HepG2 (cell line): ENCODE measurements around the gene SETD5. TPM values are rescaled to one million over a fixed set of nuclear protein-coding genes. Genes with fewer than 3 reads are reported as not detected.

Experiments used
- ASH2L ChIP-seq: fragments of 300-600, 200-600 bp; sonication (generic); IDR thresholded peaks from 2 replicates; pipeline ENCODE4 v1.7.0; 2017; ENCODE audit warnings: low read depth, mild to moderate bottlenecking, moderate library complexity, mixed read lengths, low read length; ENCODE audit not compliant: insufficient read length
- EEA1 ChIP-seq: sonication (generic); formaldehyde crosslinking; IDR thresholded peaks from 2 replicates; pipeline ENCODE4 v1.5.1; 2020; ENCODE audit warnings: mild to moderate bottlenecking, missing genetic modification reagents, borderline replicate concordance
- MBD4 ChIP-seq: IDR thresholded peaks from 2 replicates; pipeline ENCODE4 v1.6.1; 2012; ENCODE audit warnings: low read length, inconsistent platforms, borderline replicate concordance
- MED8 ChIP-seq: sonication (generic); formaldehyde crosslinking; IDR thresholded peaks from 2 replicates; pipeline ENCODE4 v1.8.1; 2023; ENCODE audit warnings: mild to moderate bottlenecking, missing genetic modification reagents; ENCODE audit not compliant: insufficient replicate concordance
- PLSCR1 ChIP-seq: sonication (generic); formaldehyde crosslinking; IDR thresholded peaks from 2 replicates; pipeline ENCODE4 v1.5.0; 2020; ENCODE audit warnings: missing genetic modification reagents, mild to moderate bottlenecking, borderline replicate concordance
- SNRNP70 ChIP-seq: fragments of 200-400 bp; formaldehyde crosslinking; IDR thresholded peaks from 2 replicates; pipeline ENCODE4 v1.6.1; 2017; ENCODE audit warnings: mild to moderate bottlenecking, low read depth, low read length, moderate library complexity
- TFDP1 ChIP-seq: IDR thresholded peaks from 2 replicates; pipeline ENCODE4 v1.6.1; 2016; ENCODE audit warnings: missing compliant biosample characterization, missing genetic modification reagents, borderline replicate concordance
- TGIF2 ChIP-seq: IDR thresholded peaks from 2 replicates; pipeline ENCODE4 v1.6.1; 2016; ENCODE audit warnings: control low read depth, missing compliant biosample characterization
- TMF1 ChIP-seq: sonication (generic); formaldehyde crosslinking; IDR thresholded peaks from 2 replicates; pipeline ENCODE4 v1.8.1; 2022; ENCODE audit warnings: low read depth, missing genetic modification reagents
- UBTF ChIP-seq: sonication (generic); formaldehyde crosslinking; IDR thresholded peaks from 2 replicates; pipeline ENCODE4 v1.4.0; 2020; ENCODE audit warnings: mild to moderate bottlenecking, missing genetic modification reagents
- USF2 ChIP-seq, 2 experiments: sonication (generic) in 1 of 2; formaldehyde crosslinking in 1 of 2; IDR thresholded peaks; 2 replicates each; pipeline versions ENCODE4 v1.5.1 to v1.6.1; 2011 to 2020; ENCODE audit warnings: borderline replicate concordance in 1 of 2, low read depth in 1 of 2, low read length in 1 of 2, mild to moderate bottlenecking in 1 of 2, missing genetic modification reagents in 1 of 2, moderate library complexity in 1 of 2
- ZMYM3 ChIP-seq: sonication (generic); formaldehyde crosslinking; IDR thresholded peaks from 2 replicates; pipeline ENCODE4 v1.5.1; 2020; ENCODE audit warnings: mild to moderate bottlenecking, missing genetic modification reagents
- ZNF205 ChIP-seq: IDR thresholded peaks from 2 replicates; pipeline ENCODE4 v1.6.1; 2018; ENCODE audit warnings: missing biosample characterization, missing genetic modification reagents
- ZNF335 ChIP-seq: sonication (generic); formaldehyde crosslinking; IDR thresholded peaks from 2 replicates; pipeline ENCODE4 v1.4.0; 2020; ENCODE audit warnings: missing genetic modification reagents
- ZNF350 ChIP-seq: sonication (generic); formaldehyde crosslinking; IDR thresholded peaks from 2 replicates; pipeline ENCODE4 v1.4.0; 2020; ENCODE audit warnings: mild to moderate bottlenecking, low read depth, missing genetic modification reagents, borderline replicate concordance
- ZNF383 ChIP-seq: sonication (generic); formaldehyde crosslinking; IDR thresholded peaks from 2 replicates; pipeline ENCODE4 v1.4.0; 2020; ENCODE audit warnings: missing genetic modification reagents, mild to moderate bottlenecking, borderline replicate concordance
- ZNF549 ChIP-seq: sonication (generic); formaldehyde crosslinking; IDR thresholded peaks from 2 replicates; pipeline ENCODE4 v1.5.0; 2020; ENCODE audit warnings: missing genetic modification reagents
- ZNF563 ChIP-seq: sonication (generic); formaldehyde crosslinking; IDR thresholded peaks from 2 replicates; pipeline ENCODE4 v1.8.0; 2022; ENCODE audit warnings: mild to moderate bottlenecking, moderate library complexity, missing genetic modification reagents
- ZNF572 ChIP-seq: sonication (generic); formaldehyde crosslinking; IDR thresholded peaks from 2 replicates; pipeline ENCODE4 v1.5.1; 2020; ENCODE audit warnings: mild to moderate bottlenecking, missing genetic modification reagents
- ZNF614 ChIP-seq: IDR thresholded peaks from 2 replicates; pipeline ENCODE4 v1.6.1; 2018; ENCODE audit warnings: missing biosample characterization, missing genetic modification reagents, inconsistent platforms, borderline replicate concordance
- ZNF678 ChIP-seq: sonication (generic); formaldehyde crosslinking; IDR thresholded peaks from 2 replicates; pipeline ENCODE4 v1.4.0; 2020; ENCODE audit warnings: mild to moderate bottlenecking, missing genetic modification reagents
- ZSCAN31 ChIP-seq: sonication (generic); formaldehyde crosslinking; IDR thresholded peaks from 2 replicates; pipeline ENCODE4 v1.5.0; 2020; ENCODE audit warnings: low read depth, mild to moderate bottlenecking, missing genetic modification reagents
- polyA plus RNA-seq, 8 experiments: library from polyadenylated mRNA; depleted of rRNA in 3 of 8; stranded (reverse) in 7 of 8; unstranded in 1 of 8; fragments of >200 nt; fragmentation: Illumina TruSeq in 4 of 8; extraction: Trizol in 4 of 8; gene quantifications; 2 replicates each; pipeline versions ENCODE4 v1.2.1 to v1.2.3, GENCODE V29; 2011 to 2016; ENCODE audit warnings: low read depth in 4 of 8, missing spikeins in 1 of 8, mixed read lengths in 1 of 8; ENCODE audit not compliant: insufficient read depth in 1 of 8
- total RNA-seq, 5 experiments: library from RNA; depleted of rRNA; stranded (reverse); fragments of >200 nt; fragmentation: Illumina TruSeq; extraction: Trizol; gene quantifications; 2 replicates each; pipeline ENCODE4 v1.2.3, GENCODE V29; 2016; ENCODE audit warnings: low read depth in 1 of 5

Gene SETD5
- total and polyA plus RNA-seq, 2 of the 13 experiments (the other 11 are each of a cell fraction or from before 2014, with no cell fraction given): 46.8 to 95.8 TPM

GRCh38 chr3:9396632-9397331, 633 bp upstream of the SETD5 start (continued):
- TF ChIP-seq UBTF (0 out of 2 replicates have a peak, but pooled peaks have one; percentile 21), ASH2L (peak; percentile 42), ZNF335 (CRISPR knock-in tag) (no peak), ZNF614 (CRISPR knock-in tag) (no peak), TMF1 (CRISPR knock-in tag) (peak; percentile 73), ZMYM3 (CRISPR knock-in tag) (no peak), USF2 (IDR thresholded peaks at IDR 0.05; ENCODE audit: low read depth, low read length) (no peak), USF2 (CRISPR knock-in tag; IDR thresholded peaks at IDR 0.05; ENCODE audit: borderline replicate concordance) (no peak), ZNF205 (CRISPR knock-in tag) (no peak), TGIF2 (CRISPR knock-in tag) (no peak), ZNF563 (0 out of 2 replicates have a peak, but pooled peaks have one; percentile 2), ZNF678 (CRISPR knock-in tag) (peak; percentile 35; the same call in 1 of the 2 replicates), ZNF383 (CRISPR knock-in tag) (0 out of 2 replicates have a peak, but pooled peaks have one; percentile 53), EEA1 (CRISPR knock-in tag) (0 out of 2 replicates have a peak, but pooled peaks have one; percentile 13), TFDP1 (CRISPR knock-in tag) (peak; percentile 96), ZNF572 (CRISPR knock-in tag) (no peak), MED8 (CRISPR knock-in tag) (no peak), PLSCR1 (CRISPR knock-in tag) (no peak; the same call in 1 of the 2 replicates), SNRNP70 (no peak), MBD4 (no peak), ZNF549 (no peak), ZSCAN31 (CRISPR knock-in tag) (peak; percentile 60; the same call in 1 of the 2 replicates), ZNF350 (CRISPR knock-in tag) (peak; percentile 82)
